ENCODE results near the gene CEP112. TPM values are rescaled to one million over a fixed set of nuclear protein-coding genes. Genes with fewer than 3 reads are reported as not detected.

The CEP112 gene
- total and polyA plus RNA-seq, 10 of the 15 experiments (the other 5 are each of a cell fraction or from before 2014, with no cell fraction given): 0.11 to 3.8 (median 0.32) TPM; not detected in 1

DNA sequence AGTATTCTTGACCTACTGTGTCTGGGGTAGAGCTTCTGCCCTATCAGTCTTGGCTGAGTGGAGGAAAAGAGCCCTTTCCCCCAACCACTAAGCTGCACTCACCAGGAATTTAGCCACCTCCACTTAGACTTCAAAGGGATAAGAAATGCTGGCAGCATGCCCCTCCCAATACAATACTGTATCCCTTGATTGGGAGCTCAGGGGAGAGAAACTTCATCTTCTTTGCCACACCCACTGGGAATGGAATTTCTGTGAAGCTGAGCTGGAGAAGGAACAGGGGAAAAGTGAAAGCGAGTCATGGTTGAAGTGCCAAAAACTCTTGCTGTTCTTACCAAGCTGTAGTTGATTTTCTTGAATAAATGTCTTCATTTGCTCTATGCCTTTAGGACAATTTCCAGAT lies 68.8 kb downstream of the CEP112 start:
- in situ Hi-C loops (cut with MboI): no loop called here
- intact Hi-C loops (cut with micrococcal nuclease; ENCODE audit: unreplicated experiment): no loop called here
- Histone ChIP-seq H2AFZ (ENCODE audit: control insufficient read depth, low read depth, low read length) (no peak overlapping the region), H3K27me3 (replicated peaks in 1 of 2; ENCODE audit: control insufficient read depth in 2 of 2, insufficient read depth in 2 of 2, low read length in 1 of 2) (no peaks in the 10 kb centered on the region), H3K9me3 (replicated peaks; ENCODE audit: control insufficient read depth, insufficient read depth, low read length) (no peaks in the 10 kb centered on the region), H3K79me2 (ENCODE audit: control insufficient read depth, insufficient read depth, low read length) (no peaks in the 10 kb centered on the region), H3K4me1 (ENCODE audit: control insufficient read depth, insufficient read depth, low read length) (no peaks in the 10 kb centered on the region), H3K9ac (ENCODE audit: control insufficient read depth, insufficient read depth, low read length) (no peak overlapping the region), H3K27ac (ENCODE audit: control insufficient read depth, insufficient read depth) (no peak overlapping the region), H3K4me2 (ENCODE audit: control insufficient read depth, insufficient read depth) (no peak overlapping the region), H3K36me3 (ENCODE audit: control insufficient read depth in 2 of 2, insufficient read depth in 2 of 2, low read length in 1 of 2) (no peaks in the 10 kb centered on the region), H3K4me3 (no peak overlapping the region), H4K20me1 (ENCODE audit: control insufficient read depth, insufficient read depth) (no peaks in the 10 kb centered on the region)
- FAIRE-seq (no peak), DNase-seq (ENCODE audit: low read depth, low spot score) (no peak), ATAC-seq (no peak)
- POLR2A ChIA-PET: no interaction called here
- no TSS peak for BruUV-seq (replicated peaks)
- no peak for TF ChIP-seq ZBTB11 (CRISPR knock-in tag; IDR thresholded peaks at IDR 0.05)
- TF ChIP-seq ZNF207 (IDR thresholded peaks at IDR 0.05; ENCODE audit: borderline replicate concordance): no peak
- no peak for TF ChIP-seq MTA3 (IDR thresholded peaks at IDR 0.05; ENCODE audit: borderline replicate concordance, low read length)
- TF ChIP-seq MYC (IDR thresholded peaks at IDR 0.05; ENCODE audit: insufficient read depth, insufficient read length, insufficient replicate concordance, low read length, severe bottlenecking): no peak
- TF ChIP-seq POLR2AphosphoS2 (IDR thresholded peaks at IDR 0.05; ENCODE audit: low read depth, low read length): no peak
- TF ChIP-seq PBX3 (IDR thresholded peaks at IDR 0.05; ENCODE audit: insufficient replicate concordance, low read depth, low read length): no peak
- TF ChIP-seq, protein P1, sequence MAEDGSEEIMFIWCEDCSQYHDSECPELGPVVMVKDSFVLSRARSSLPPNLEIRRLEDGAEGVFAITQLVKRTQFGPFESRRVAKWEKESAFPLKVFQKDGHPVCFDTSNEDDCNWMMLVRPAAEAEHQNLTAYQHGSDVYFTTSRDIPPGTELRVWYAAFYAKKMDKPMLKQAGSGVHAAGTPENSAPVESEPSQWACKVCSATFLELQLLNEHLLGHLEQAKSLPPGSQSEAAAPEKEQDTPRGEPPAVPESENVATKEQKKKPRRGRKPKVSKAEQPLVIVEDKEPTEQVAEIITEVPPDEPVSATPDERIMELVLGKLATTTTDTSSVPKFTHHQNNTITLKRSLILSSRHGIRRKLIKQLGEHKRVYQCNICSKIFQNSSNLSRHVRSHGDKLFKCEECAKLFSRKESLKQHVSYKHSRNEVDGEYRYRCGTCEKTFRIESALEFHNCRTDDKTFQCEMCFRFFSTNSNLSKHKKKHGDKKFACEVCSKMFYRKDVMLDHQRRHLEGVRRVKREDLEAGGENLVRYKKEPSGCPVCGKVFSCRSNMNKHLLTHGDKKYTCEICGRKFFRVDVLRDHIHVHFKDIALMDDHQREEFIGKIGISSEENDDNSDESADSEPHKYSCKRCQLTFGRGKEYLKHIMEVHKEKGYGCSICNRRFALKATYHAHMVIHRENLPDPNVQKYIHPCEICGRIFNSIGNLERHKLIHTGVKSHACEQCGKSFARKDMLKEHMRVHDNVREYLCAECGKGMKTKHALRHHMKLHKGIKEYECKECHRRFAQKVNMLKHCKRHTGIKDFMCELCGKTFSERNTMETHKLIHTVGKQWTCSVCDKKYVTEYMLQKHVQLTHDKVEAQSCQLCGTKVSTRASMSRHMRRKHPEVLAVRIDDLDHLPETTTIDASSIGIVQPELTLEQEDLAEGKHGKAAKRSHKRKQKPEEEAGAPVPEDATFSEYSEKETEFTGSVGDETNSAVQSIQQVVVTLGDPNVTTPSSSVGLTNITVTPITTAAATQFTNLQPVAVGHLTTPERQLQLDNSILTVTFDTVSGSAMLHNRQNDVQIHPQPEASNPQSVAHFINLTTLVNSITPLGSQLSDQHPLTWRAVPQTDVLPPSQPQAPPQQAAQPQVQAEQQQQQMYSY (CRISPR knock-in tag; IDR thresholded peaks at IDR 0.05): no peak
- TF ChIP-seq RFX5 (IDR thresholded peaks at IDR 0.05; ENCODE audit: low read depth, low read length): no peak
- no peak for TF ChIP-seq HCFC1 (IDR thresholded peaks at IDR 0.05; ENCODE audit: low read length)
- TF ChIP-seq SRF (IDR thresholded peaks at IDR 0.05; ENCODE audit: low read depth in 2 of 2, low read length in 2 of 2): no peak
- RAD21 ChIA-PET (ENCODE audit: unreplicated experiment): interaction anchor here (0.6 kb wide), 1 partner anchor 12 kb away, joined by 3 read pairs; no protein-coding TSS in a partner anchor
- 27% methylated on average over 1 of the region's 1 CpG for WGBS (ENCODE audit: insufficient coverage, insufficient replicate concordance, low lambda C conversion rate, missing lambda C conversion rate)
- SMC1A ChIA-PET (ENCODE audit: uncharacterized antibody, unreplicated experiment): no interaction called here
- CTCF ChIA-PET: interaction anchor here (0.8 kb wide), 1 partner anchor 10 kb away, joined by 3 read pairs; no protein-coding TSS in a partner anchor

All from GM12878 (cell line).